GM23338 (cell line): ENCODE results near the gene CNTN5. TPM values are rescaled to one million over a fixed set of nuclear protein-coding genes. Genes with fewer than 3 reads are reported as not detected.

Experiments
- ATAC-seq: fragments of 200-7000 bp; cut with Tn5 transposase; 3 replicates; pipeline ENCODE4 v1.9.1; 2020
- DNase-seq: peaks from one replicate; pipeline ENCODE4 v3.0.0-alpha.2; 2015; ENCODE audit warnings: low spot score
- H2AFZ ChIP-seq: fragments of 200-600 bp; sonication (generic); 2 replicates; pipeline ENCODE4 v1.8.0; 2016; ENCODE audit warnings: antibody characterized with exemption, mild to moderate bottlenecking, moderate library complexity
- H3F3A ChIP-seq: fragments of 200-600 bp; sonication (generic); replicated peaks from 2 replicates; pipeline ENCODE4 v1.8.0; 2017; ENCODE audit warnings: antibody characterized with exemption, mixed run types, low read depth
- H3K27ac ChIP-seq: fragments of 200-600 bp; sonication (generic); 2 replicates; pipeline ENCODE4 v1.6.1; 2016; ENCODE audit warnings: low read depth
- H3K27me3 ChIP-seq: fragments of 200-600 bp; sonication (generic); 2 replicates; pipeline ENCODE4 v1.8.0; 2016; ENCODE audit warnings: mild to moderate bottlenecking, mixed run types, moderate library complexity; ENCODE audit not compliant: insufficient read depth
- H3K36me3 ChIP-seq: fragments of 200-600 bp; sonication (generic); 2 replicates; pipeline ENCODE4 v1.8.0; 2016; ENCODE audit warnings: mild to moderate bottlenecking; ENCODE audit not compliant: insufficient read depth
- H3K4me1 ChIP-seq: fragments of 200-600 bp; sonication (generic); 2 replicates; pipeline ENCODE4 v1.8.0; 2016; ENCODE audit warnings: mild to moderate bottlenecking, moderate library complexity; ENCODE audit not compliant: insufficient read depth
- H3K4me2 ChIP-seq: fragments of 200-600 bp; sonication (generic); 2 replicates; pipeline ENCODE4 v1.7.1; 2017; ENCODE audit warnings: mixed run types
- H3K4me3 ChIP-seq: fragments of 200-600 bp; sonication (generic); 2 replicates; pipeline ENCODE4 v1.6.1; 2016; ENCODE audit warnings: mixed run types
- H3K79me2 ChIP-seq: fragments of 200-600 bp; sonication (generic); replicated peaks from 2 replicates; pipeline ENCODE4 v1.8.0; 2017; ENCODE audit warnings: mild to moderate bottlenecking; ENCODE audit not compliant: insufficient read depth
- H3K9me2 ChIP-seq: fragments of 200-600 bp; sonication (generic); 2 replicates; pipeline ENCODE4 v1.8.0; 2017; ENCODE audit not compliant: insufficient read depth
- H4K20me1 ChIP-seq: fragments of 200-600 bp; sonication (generic); replicated peaks from 2 replicates; pipeline ENCODE4 v1.8.0; 2017; ENCODE audit warnings: mild to moderate bottlenecking; ENCODE audit not compliant: insufficient read depth
- H3K27ac Mint-ChIP-seq: 2 replicates; pipeline ENCODE4 v1.8.0; 2020; ENCODE audit warnings: inconsistent platforms, mild to moderate bottlenecking, moderate library complexity, mixed read lengths
- H3K27me3 Mint-ChIP-seq: 3 replicates; pipeline ENCODE4 v1.8.0; 2022; ENCODE audit warnings: low read depth, mild to moderate bottlenecking, moderate library complexity, mixed read lengths, inconsistent platforms; ENCODE audit not compliant: insufficient read depth, poor library complexity
- H3K36me3 Mint-ChIP-seq: 3 replicates; pipeline ENCODE4 v1.8.0; 2021; ENCODE audit warnings: low read depth, mild to moderate bottlenecking, inconsistent platforms, moderate library complexity, mixed read lengths
- H3K4me1 Mint-ChIP-seq: 3 replicates; pipeline ENCODE4 v1.8.0; 2020; ENCODE audit warnings: mild to moderate bottlenecking, inconsistent platforms, mixed read lengths
- H3K4me3 Mint-ChIP-seq: 3 replicates; pipeline ENCODE4 v1.8.0; 2021; ENCODE audit warnings: moderate library complexity, mild to moderate bottlenecking, inconsistent platforms, mixed read lengths
- H3K9me3 Mint-ChIP-seq: 3 replicates; pipeline ENCODE4 v1.8.0; 2020; ENCODE audit warnings: moderate library complexity, mild to moderate bottlenecking, inconsistent platforms, mixed read lengths
- CTCF ChIP-seq, 2 experiments: fragments of 200-600 bp in 1 of 2; sonication (generic) in 1 of 2; conservative IDR thresholded peaks; 2 replicates each; pipeline versions ENCODE4 v1.5.1 to v1.6.1; 2016 to 2017; ENCODE audit warnings: antibody characterized with exemption in 2 of 2, low read depth in 2 of 2, mild to moderate bottlenecking in 2 of 2, moderate library complexity in 1 of 2
- ETS1 ChIP-seq: IDR thresholded peaks from 2 replicates; pipeline ENCODE4 v1.6.1; 2016; ENCODE audit warnings: antibody characterized with exemption
- EZH2 ChIP-seq: fragments of 200-600 bp; sonication (generic); IDR thresholded peaks from one replicate; pipeline ENCODE4 v1.8.0; 2017; ENCODE audit warnings: antibody characterized with exemption, mild to moderate bottlenecking, low read depth; ENCODE audit not compliant: unreplicated experiment
- NANOG ChIP-seq: IDR thresholded peaks from 2 replicates; pipeline ENCODE4 v1.6.1; 2016; ENCODE audit warnings: antibody characterized with exemption, borderline replicate concordance
- REST ChIP-seq: IDR thresholded peaks from one replicate; pipeline ENCODE4 v1.6.1; 2018; ENCODE audit warnings: antibody characterized with exemption; ENCODE audit not compliant: unreplicated experiment
- ZNF114 ChIP-seq: fragments of 250-450 bp; sonication (Bioruptor Pico); IDR thresholded peaks from 2 replicates; pipeline ENCODE4 v1.5.0; 2020; ENCODE audit warnings: mild to moderate bottlenecking, moderate library complexity
- ZNF462 ChIP-seq: fragments of 250-450 bp; sonication (Bioruptor Pico); IDR thresholded peaks from 2 replicates; pipeline ENCODE4 v1.5.0; 2020; ENCODE audit warnings: mild to moderate bottlenecking, moderate library complexity
- polyA plus RNA-seq: library from polyadenylated mRNA; unstranded; fragments of >200 nt; fragmentation: Nextera tagmentation; extraction: Ambion mirVana; gene quantifications from 2 replicates; pipeline ENCODE4 v1.2.1, GENCODE V29; 2016
- total RNA-seq: library from RNA; depleted of rRNA; stranded (reverse); fragments of >200 nt; shearing (Covaris generic); gene quantifications from 2 replicates; pipeline ENCODE4 v1.2.3, GENCODE V29; 2014

Gene CNTN5
- total and polyA plus RNA-seq, 2 experiments from 2014 or later: not detected

GRCh38 chr11:99376463-99376862, 355.7 kb downstream of the CNTN5 start:
- no peak for DNase-seq
- Histone ChIP-seq H3K27ac (no peak overlapping the region), H3K4me1 (no peaks in the 10 kb centered on the region), H3K36me3 (no peaks in the 10 kb centered on the region), H3K79me2 (no peaks in the 10 kb centered on the region), H2AFZ (no peak overlapping the region), H3K4me2 (no peak overlapping the region), H3K4me3 (no peak overlapping the region), H3K9me2 (no peaks in the 10 kb centered on the region), H4K20me1 (no peaks in the 10 kb centered on the region), H3F3A (no peaks in the 10 kb centered on the region), H3K27me3 (no peaks in the 10 kb centered on the region)
- no peak for ATAC-seq
- TF ChIP-seq ETS1: no peak
- TF ChIP-seq NANOG: no peak
- Mint-ChIP-seq H3K4me3 (no peak overlapping the region), H3K27ac (no peak overlapping the region), H3K9me3 (no peaks in the 10 kb centered on the region), H3K27me3 (no peaks in the 10 kb centered on the region), H3K36me3 (no peaks in the 10 kb centered on the region), H3K4me1 (no peaks in the 10 kb centered on the region)

- no peaks in the 10 kb centered on the region for H3K9me3 Mint-ChIP-seq
- no peak for DNase-seq
- Histone ChIP-seq H3K36me3 (no peaks in the 10 kb centered on the region), H3K27ac (no peak overlapping the region), H3K27me3 (no peaks in the 10 kb centered on the region), H2AFZ (peak overlapping the region; percentile 53; the same call in 1 of the 2 replicates), H3K9me2 (peaks cover 8% of the 10 kb centered on the region), H3K79me2 (no peaks in the 10 kb centered on the region), H3K4me3 (no peak overlapping the region), H3K4me2 (no peak overlapping the region), H3K4me1 (no peaks in the 10 kb centered on the region), H4K20me1 (no peaks in the 10 kb centered on the region), H3F3A (no peaks in the 10 kb centered on the region)
- no peaks in the 10 kb centered on the region for H3K4me1 Mint-ChIP-seq
- no peaks in the 10 kb centered on the region for H3K27me3 Mint-ChIP-seq
- no peak overlapping the region for H3K27ac Mint-ChIP-seq
- H3K36me3 Mint-ChIP-seq: no peaks in the 10 kb centered on the region
- no peak overlapping the region for H3K4me3 Mint-ChIP-seq
- no peak for ATAC-seq
- TF ChIP-seq REST (no peak), EZH2 (no peak), ETS1 (no peak), ZNF114 (CRISPR knock-in tag) (no peak), ZNF462 (CRISPR knock-in tag) (no peak), CTCF (conservative IDR thresholded peaks at IDR 0.05; ENCODE audit: low read depth in 2 of 2) (no peak)
Observed at GRCh38 chr11:99383648-99384245, 363.0 kb downstream of the CNTN5 start.
